ENCODE measurements around the gene MAPK11. TPM values are rescaled to one million over a fixed set of nuclear protein-coding genes. Genes with fewer than 3 reads are reported as not detected.

MAPK11 gene
- total RNA-seq, 1 donor from 2014 or later = 24.2 TPM

DNA sequence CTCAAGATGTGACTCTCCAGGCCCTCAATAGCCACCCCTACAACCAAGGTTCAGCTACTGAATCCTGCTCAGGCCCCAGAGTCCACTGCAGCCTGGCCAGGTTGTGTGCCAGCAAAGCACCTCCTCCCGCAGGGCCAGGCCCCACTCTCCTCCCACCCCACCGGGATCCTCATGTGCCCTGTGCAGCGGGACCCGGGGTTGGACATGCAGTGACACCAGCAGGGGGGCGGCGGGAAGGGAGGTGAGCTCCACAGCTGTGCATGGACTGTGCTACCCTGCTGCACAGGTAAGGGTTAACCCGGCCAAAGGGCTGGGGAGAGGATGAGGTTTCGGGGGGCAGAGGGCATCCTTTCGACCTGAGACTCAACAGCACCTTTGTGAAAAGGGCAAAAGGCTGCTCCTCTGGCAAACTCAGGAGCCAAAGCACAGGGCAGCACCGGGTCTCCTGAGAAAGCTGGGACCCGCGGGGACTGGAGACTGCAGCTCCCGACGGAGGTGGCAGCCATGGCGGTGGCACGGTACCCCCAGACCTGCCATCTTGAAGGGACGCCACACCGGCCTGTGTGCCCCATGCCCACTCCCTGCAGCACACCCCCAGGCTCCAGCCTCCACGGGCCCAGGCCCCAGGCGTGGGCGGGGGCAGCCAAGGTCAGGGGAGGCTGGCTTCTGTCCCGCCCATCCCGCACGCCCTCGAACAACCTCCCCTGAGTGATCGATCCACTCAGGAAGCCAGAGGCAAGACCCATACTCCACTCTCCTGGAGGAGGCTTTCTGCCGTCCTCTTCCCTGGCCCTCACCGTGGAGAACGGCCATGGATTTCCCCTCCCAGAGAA lies 26.7 kb upstream of the MAPK11 start:
- DNase-seq (ENCODE audit: low spot score) = no peak

DNA sequence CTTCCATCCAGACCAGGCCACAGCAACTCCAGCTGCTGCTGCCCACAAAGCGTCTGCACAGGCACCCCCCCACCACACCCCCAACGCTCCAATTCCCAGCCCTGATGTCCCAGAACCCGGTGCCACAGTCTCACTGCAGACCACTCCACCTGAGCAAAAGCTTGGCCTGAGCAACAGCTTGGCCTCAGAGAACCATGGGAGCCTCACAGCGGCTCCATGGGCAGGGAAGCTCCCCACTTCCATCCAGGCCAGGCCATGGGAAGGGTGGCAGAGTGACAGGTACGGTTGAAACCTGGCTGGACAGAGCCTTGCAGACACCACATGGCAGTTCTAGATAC lies 24.1 kb upstream of the MAPK11 start:
- DNase-seq (ENCODE audit: low spot score) = no peak

DNA sequence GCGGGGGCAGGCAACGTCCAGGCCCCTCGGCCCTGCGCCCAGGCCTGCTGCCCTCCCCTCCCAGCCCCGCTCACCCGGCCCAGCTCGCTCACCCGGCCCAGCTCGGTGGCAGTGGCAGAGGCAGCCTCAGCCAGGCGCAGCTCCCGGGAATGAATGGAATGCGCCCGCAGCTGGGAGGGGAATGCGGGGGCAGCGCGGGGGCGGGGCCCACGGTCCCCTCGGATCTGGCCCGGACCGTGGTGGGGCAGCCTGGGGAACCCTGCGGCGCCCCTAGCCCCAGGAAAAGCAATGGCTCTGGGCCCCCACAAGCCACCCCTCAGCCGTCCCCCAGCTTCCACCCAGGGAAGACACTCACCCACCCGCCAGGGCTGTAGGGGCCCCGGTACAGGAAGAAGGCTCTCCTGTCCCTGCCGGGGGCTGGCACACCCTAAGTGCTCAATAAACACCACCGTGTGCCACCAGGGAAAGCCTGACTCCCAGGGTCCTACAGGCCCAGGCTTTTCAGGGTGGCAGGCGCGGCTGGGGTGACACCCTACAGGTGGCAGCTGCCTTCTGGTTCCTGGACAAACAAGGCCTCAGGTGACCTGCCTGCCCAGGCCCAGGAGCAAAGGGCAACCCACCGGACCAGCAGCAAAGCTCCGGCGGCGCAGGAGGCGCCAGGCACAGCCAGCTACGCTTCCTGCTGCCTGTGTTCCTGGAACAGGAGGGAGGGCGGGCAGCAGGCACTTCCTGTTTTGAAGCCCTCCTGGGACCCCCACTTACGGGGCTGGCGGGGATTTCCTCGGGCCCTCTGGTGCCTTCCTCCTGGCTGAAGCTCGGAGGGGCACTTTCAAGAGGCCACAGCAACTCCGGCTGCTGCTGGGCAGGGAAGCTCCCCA lies 23.5 kb upstream of the MAPK11 start:
- no peak for DNase-seq (ENCODE audit: low spot score)

DNA sequence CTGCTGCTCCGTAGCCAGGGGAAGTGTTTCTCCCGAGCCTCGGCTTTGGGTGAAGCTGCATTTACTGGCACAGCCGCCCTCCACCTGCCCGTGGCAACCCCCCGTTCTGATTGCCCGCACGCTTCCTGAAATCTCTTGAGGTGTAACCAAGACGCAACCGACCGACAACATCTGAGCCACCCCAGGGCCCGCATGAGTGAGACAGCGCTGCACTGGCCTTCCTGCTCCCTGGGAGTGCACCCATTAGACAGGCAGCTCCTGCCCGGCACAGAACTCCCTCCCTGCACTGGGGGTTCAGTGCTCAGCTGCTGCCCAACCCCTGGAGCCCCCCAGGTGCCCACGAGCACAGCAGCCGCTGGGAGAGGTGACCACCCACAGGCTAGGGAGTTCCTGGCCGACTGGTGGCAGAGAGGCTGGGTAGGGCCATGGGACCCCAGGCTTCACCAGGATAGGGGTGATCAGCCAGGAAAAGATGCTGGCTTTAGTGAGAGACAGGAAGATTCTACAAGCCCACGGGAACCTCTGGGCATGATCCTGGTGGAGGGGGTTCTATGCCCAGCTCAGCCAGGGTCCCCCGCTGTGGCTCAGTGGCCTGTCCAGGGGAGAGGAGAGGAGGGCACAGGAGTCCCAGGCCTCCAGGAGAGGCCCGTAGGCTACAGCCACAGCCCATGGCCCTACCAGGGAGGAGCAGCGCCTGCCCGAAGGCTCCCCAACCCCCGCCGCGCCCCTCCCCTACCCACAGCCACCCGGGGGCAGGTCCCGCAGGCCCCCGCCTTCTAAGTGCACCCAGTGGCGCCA lies 22.7 kb upstream of the MAPK11 start:
- DNase-seq (ENCODE audit: low spot score) = no peak

DNA sequence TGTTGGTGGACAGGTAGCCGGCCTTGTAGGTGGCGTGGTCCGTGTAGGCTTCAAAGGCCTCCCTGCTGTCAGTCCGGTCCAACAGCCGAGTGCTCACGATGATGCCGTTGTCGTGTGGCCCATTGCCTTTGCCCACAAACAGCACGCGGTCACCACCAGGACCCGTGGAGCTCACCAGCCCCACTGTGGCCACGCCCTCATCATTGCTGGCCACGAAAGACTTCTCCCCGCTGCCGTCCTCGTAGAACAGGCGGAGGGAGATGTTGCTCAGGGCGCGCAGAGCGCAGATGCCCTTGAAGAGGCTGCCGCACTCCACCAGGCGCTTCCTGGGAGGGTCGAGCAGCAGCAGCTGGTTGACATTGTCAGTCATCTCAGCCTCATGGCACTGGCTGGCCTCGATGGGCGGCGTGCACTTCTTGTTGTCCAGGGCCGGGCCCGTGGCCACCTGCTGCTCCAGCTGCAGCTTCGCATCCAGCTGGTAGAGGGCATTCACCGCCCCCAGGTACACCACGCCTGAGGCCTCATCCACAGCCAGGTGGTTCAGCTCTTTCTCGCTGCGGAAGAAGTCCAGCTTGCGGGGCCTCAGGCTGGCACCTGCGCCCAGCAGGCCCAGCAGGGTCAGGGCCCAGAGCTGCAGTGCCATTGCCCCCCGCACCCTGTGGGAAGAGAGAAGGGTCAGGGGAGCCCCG lies 19.9 kb upstream of the MAPK11 start:
- no peak for DNase-seq (ENCODE audit: low spot score)

DNA sequence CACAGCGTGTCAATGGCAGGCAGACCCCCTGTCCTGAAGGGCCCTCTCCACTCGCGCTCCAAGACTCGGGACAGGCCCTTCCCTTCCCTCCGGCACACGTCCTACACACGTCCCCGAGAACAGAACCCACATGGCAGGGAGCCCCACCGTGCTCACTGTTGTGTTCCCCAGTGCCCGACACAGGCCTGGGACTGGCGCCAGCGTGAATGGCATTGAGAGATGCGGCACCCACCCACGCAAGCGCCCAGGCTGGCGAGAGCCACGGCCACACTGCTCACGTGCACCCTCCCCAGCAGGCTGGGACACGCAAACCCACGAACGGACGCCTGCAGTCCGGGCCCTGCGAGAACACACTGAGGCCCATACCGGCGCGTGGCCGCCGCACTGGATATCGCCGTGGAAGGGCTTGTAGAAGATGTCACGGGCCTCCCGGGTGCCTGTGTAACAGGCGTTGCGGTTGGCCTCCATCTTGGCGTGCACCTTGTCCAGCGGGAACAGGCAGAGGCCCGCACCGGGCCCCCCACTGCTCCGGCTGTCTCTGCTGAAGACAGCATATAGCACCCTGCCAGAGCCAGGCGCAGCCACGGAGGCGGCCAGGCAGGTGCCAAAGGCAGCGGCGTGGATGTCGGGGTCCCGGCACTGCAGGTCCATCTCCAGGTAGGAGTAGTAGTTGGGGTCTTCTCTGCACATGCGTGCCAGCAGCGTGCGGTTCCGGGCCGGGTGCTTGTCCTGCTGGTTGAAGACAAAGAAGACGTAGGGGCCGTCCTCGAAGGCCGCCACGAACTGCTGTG lies 19.2 kb upstream of the MAPK11 start:
- no peak for DNase-seq (ENCODE audit: low spot score)

DNA sequence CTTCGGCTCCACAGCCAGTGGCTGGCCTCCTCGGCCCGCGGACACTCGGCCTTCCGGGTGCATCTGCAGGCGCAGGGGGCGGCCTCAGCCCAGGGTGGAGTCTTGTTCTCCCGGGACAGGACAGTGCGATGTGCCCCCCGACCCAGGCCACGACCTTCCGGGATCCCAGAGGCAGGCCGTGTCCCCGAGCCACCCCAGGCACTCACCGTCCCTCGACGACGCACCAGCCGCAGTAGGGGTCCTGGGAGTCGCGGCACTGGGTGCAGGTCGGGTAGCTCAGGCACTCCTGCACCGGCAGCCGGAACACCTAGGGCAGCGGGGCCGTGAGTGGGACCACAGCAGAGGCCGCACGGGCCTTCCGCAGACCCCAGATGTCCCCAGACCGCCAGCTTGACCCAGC lies 17.6 kb upstream of the MAPK11 start:
- DNase-seq (ENCODE audit: low spot score) = no peak

DNA sequence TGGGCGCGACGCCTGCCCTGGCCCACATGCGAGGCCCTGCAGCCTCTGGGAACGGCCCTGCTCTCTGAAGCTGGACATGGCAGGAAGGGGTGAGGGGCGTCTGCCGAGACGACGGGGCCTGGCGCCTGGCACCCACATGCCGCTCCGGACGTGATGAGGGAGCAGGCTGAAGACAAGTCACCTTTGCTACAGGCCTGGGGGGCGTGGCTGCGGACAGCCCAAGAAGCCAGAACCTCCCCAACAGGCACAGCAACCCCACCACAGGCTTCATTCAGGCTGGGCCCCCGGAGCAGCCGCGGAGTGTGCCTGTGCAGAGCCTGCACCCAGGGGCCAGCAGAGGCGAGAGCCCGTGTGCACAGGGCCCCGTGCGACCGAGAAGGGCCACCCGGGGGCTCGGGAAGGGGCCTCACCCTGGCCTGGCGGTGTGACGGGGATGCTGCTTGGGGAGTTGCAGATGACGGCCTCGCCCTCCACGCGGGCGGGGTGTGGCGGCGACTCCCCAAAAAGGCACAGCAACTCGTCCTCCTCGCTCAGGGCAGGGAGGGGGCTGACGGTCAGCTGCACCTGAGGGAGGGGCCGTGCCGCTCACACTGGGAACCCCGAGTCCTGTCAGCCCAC lies 16.6 kb upstream of the MAPK11 start:
- DNase-seq (ENCODE audit: low spot score) = no peak

DNA sequence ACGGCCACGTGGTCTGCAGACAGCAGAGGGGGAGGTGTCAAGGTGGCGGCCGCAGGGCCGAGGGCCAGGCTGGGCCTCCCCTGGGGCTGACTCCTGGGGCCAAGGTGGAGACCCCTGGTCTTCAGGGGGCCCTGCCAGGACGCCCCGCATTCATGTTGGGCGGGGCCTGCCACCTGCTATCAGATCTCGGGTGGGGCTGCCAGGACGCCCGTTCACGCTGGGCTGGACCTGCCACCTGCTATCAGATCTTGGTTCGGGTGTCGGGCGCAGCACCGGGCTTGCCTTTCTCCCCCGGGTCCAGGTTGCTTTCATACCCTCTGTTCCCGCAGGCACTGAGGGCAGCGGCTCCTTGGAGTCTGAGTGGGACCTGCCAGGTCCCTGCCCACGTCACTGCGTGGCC lies 16.1 kb upstream of the MAPK11 start:
- DNase-seq (ENCODE audit: low spot score) = no peak

DNA sequence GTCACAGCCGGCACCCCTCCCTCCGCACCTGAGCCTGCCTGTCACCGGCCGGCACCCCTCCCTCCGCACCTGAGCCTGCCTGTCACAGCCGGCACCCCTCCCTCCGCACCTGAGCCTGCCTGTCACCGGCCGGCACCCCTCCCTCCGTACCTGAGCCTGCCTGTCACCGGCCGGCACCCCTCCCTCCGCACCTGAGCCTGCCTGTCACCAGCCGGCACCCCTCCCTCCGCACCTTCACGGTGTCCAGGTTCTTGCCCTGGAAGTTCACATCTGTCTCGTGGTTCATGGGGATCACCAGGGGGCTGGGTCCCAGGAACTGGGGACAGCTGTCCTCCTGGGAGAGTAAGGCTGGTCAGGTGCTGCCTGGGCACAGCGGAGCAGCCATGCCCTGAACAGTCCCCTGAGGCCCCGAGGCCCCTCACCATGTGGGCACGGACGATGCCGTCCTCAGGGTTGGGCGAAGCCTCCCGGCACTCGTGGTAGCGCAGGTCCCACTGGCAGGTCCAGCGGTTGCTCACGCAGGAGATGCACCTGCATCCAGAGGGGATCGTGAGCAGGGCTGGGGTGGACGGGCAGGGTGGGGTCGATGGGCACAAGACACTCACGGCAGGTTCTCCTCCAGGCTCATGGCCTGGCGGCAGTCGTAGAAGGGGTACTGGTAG lies 15.5 kb upstream of the MAPK11 start:
- DNase-seq (ENCODE audit: low spot score) = no peak

DNA sequence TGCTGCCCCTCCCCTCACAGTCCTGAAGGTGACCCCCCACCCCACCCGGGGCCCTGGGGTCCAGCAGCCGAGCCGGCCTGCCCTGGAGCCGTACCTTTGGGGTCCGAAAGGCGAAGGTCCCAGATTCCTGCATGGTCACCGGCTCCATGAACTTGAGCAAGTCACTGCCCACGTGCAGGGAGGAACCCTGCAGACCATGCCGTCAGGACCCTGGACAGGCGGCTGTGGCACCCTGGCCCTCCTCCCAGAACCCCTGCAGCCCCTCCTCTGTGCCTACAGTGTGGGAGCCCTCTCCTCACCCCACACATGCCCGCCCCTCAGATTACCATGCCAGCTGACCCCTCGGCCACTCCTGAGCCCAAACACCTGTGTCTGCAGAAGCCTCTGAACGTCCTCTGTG lies 14.3 kb upstream of the MAPK11 start:
- DNase-seq (ENCODE audit: low spot score) = no peak

DNA sequence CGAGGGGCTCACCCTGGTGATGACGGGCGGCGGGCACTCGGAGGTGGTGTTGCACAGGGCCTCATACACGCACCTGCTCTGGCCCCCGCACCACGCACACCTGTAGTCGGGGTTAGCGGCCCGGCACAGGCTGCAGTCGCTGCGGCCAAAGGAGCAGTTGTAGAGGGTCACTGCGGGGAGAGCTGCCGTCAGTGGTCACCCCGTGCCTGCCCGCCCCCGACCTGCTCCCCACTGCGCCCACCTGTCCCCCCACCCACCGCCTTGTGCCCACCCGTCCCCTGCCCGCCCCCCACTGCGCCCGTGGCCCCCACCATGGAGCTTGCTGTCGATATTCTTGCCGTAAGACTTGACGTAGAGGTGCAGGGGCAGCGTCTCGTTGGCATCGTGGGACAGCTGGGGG lies 13.6 kb upstream of the MAPK11 start:
- no peak for DNase-seq (ENCODE audit: low spot score)

DNA sequence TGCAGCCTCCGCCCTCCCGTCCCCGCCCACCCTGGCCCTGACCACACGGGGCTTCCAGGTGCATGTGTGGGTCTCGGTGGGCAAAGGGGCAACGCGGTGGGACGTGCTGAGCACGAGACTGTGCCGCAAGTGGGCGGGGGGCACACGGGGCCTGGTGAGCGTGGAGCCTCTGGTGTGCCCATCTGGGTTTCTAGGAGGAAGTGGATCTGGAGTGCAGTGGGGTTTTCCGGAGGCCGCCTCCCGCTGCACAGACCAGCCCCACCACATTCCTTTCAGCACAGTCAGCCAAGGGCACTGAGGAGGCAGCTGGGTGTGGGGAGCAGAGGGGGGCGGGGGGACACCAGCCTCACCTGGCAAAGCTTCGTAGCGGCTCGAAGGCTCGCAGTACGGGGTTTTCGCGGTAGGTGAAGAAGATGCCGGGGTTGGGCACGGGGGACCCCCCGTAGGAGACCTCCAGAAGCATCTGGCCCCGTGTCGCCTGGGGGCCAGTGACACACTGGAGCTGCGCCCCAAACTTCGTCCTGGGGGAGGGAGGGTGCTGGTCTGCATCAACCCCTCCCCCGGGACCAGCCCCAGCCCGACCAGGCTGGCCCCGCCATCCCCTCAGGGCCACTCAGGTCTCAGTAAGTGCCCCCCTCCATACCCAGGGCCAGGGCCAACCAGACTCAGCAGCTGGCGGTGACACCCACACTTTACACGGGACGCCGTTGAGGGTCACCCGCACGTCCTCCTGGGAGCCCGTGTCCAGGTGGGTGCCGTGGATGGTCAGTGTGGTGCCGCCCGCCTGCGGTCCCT lies 12.4 kb upstream of the MAPK11 start:
- DNase-seq (ENCODE audit: low spot score) = no peak

DNA sequence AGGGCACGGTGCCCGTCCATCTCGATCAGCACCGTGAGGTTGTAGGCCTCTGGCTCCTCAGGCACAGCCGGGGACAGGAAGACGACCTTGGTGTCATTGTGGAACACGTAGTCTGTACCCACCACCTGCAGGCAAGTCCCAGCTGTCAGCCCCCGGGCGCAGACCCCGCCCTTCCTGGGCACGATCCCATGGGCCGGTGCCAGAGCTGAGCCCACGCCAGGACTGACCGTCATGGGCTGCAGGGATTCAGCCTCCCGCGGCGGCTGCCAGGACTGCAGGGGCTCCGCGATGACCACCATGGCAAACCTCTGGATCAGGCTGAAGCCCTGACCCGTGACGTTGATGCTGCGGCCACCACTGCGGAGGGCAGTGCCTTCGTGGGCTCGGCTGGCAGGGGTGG lies 11.8 kb upstream of the MAPK11 start:
- DNase-seq (ENCODE audit: low spot score) = no peak

DNA sequence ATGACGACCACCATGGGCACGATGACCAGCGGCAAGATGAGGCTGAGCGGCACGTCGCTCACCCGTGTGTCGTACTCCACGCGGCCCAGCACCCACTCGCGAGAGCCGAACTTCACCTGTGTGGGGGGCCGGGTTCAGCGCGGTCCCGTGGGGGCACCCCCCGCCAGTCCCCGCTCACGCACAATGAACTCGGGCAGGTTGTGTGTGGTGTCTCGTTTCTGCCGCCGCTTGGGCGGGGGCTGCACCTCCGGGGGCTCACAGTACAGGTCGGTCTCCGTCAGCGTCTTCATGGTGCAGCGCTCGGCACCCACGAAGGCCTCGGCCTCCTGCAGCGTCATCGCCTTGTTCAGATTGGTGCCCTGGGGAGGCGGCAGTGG lies 11.2 kb upstream of the MAPK11 start:
- no peak for DNase-seq (ENCODE audit: low spot score)

DNA sequence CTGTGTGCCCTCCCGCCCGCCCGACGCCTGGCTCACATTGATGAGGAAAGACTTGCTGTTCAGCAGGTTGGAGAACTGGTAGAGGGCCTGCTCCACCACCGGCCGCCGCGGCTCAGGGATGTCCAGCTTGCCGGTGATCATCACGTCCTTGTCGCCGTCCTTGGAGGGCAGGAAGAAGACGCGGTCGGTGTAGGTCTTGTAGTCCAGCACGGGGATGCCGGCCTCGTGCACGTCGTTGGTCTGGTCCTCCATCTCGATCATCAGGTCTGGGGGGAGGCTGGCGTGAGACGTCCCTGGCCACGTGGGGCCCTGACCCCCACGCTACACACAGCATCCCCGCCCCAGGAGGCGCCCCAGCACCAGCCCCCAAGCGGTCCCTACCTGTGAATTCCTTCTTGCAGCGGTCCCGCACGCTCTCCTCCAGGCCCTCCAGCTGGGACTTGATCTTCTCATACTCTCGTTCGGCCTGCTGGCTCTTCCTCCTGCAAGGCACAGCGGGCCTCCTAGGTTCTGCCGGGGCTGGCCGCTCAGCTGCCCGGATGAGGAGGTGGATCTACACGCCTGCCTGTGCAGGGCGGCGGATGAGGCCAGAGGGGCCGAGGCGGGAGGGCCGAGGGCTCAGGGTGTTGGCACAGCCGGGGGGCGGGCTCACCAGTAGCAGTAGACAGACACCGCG lies 10.7 kb upstream of the MAPK11 start:
- DNase-seq (ENCODE audit: low spot score) = no peak

DNA sequence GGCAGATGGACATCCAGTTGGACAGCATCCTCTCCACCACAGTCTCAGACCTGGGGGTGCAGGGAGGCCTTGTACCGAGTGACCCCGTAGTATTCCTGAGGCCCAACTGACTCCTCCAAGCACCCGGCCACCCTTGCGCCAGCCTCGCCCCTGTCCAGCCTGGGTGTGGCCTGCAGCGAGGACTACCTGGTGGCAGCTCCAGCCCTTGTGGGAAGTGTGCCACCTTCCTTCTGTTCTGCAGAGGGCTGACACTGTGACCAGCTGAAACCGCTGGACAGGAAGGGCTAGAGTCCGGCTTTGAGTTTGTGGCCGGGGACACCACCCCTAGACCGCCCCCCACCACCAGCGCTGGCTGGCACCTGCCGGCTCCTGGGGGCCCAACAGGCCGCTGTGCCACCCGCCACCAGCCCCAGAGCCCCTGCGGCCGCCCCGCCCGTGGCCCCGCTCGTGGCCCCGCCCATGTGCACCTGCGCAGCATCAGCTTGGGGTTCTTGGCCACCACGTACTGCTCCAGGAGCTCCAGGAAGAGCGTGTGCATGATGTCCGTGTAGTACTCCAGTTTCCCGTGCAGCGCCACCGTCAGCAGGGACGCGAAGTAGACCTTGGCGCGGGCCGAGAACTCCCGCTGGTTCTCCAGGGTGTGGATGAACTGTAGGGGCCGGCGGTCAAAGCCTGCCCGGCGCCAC lies 10.0 kb upstream of the MAPK11 start:
- no peak for DNase-seq (ENCODE audit: low spot score)

Data from mesenteric fat pad (tissue), 1 donor.